Germinal center (tissue), 1 donor: ENCODE measurements around the gene RASA4B.
"Not testable (repeated sequence)": the region's sequence is repeated elsewhere in the genome, so short reads cannot be mapped to it uniquely, and the experiment has no call there.

Source experiments
- DNase-seq: peaks from one replicate; pipeline ENCODE4 v3.0.0; 2012; ENCODE audit warnings: mixed read lengths, low spot score

Gene RASA4B

DNA sequence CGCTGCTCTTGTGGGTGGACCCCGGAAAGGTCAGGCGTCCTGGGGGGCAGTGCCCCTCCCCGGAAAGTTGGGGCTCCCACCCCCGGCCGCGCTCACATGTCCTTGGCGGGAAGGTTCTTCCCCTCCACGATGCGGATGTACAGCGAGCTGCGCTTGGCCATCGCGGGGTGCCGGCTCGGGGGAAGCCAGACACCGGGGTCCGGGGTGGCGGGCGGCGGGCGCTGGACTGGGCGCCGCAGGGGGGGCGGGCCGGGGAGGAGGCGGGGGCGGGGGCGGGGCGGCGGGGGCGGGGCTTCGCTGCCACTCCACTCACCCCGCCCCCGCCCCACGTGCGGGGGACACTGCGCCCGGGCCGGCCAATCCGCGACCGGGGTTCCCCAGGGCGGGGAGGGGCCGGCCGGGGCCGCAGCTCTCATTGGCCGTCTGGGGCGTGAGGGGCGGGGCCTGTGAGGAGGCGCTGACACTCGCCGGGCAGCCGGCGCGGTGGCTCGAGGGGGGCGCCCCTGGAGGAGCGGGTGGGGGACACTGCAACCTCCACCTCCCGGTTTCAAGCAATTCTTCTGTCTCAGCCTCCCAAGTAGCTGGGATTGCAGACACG lies at the start of gene RASA4B:
Gene RASA4B, minus strand, starts transcription at position 228 of the 598 bp plus-strand sequence. Its CDS starts 67 bp downstream, at position 161.
- not testable (repeated sequence) for DNase-seq

- DNase-seq = not testable (repeated sequence)
Measured at GRCh38 chr7:102550808-102551422, 33.3 kb upstream of the RASA4B start, which contains the start of gene SPDYE2. Gene SPDYE2, plus strand, starts transcription at chr7:102551226. Its CDS starts 2,030 bp downstream, at chr7:102553256.

DNA sequence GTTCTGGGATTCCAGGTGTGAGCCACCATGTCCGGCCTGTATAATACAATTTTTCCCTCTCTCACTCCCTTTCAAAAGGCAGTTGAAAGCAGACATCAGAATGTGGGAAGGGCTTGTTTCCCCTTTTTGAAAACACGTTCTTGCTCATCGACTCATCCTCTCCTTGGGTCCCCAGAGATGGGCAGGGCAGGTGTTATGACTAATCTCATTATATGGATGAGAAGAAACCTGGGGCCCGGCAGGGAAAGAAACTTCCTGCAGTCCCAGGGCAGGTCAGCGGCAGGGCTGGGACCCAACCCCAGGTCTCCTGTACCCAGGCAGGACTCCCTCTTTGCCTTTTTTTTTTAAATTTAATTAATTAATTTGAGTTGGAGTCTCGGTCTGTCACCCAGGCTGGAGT lies 28.8 kb upstream of the RASA4B start:
- not testable (repeated sequence) for DNase-seq

- not testable (repeated sequence) for DNase-seq
Measured at GRCh38 chr7:102545288-102545687, 27.7 kb upstream of the RASA4B start.

DNA sequence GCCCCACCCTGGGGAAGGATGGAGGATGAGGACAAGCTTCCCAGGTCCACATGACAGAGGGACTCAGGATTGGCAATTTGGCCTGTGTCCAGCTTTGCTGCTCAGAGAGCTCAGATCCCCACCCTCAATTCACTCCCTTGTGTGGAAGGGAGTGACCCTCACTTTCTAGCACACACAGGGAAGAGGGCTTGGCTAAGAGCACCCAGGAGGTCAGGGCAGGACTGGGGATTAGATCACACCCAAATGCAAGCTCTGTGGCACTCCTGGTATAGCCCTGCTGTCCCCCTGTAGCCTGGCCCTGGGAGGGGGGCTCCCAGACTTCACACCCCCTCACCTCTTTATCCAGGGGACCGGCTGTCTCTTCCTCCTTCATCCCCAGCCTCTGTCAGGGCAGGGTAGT lies 26.8 kb upstream of the RASA4B start:
- DNase-seq = not testable (repeated sequence)

DNA sequence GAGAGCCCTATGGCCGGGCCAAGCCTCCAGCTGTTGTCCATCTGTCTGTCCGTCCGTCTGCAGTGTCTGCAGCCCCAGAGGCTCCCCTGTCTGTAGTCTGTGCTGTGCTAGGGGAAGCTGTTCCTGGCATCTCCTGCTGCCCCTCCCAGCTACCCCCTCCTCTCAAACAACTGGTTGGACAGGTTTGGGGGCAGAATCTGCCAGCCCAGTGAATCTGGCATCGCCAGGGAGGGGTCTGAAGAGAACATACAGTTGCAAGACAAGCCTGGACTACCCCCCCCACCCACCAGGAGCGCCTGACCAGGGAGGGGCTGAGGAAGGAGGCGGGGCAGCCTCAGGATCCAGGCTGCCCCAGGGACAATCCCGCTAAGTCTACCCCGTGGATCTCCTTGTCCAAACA lies 26.0 kb upstream of the RASA4B start, which contains the start of gene UPK3BL2:
Gene UPK3BL2, minus strand, starts transcription at position 101 of the 400 bp plus-strand sequence. Its CDS starts 60 bp downstream, at position 41.
- not testable (repeated sequence) for DNase-seq

DNA sequence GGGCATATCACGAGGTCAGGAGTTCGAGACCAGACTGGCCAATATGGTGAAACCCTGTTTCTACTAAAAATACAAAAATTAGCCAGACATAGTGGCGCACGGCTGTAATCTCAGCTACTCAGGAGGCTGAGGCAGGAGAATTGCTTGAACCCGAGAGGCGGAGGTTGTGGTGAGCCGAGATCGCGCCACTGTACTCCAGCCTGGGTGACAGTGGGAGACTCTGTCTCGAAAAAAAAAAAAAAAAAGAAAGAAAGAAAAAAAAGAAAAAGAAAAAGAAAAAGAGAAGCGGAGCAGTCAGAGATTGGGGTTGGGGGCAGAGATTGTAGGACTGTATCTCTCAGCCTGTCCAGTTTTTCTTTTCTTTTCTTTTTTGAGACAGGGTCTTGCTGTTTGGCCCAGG lies 25.2 kb upstream of the RASA4B start:
- not testable (repeated sequence) for DNase-seq

- DNase-seq = not testable (repeated sequence)
Measured at GRCh38 chr7:102542083-102542482, 24.5 kb upstream of the RASA4B start.

DNA sequence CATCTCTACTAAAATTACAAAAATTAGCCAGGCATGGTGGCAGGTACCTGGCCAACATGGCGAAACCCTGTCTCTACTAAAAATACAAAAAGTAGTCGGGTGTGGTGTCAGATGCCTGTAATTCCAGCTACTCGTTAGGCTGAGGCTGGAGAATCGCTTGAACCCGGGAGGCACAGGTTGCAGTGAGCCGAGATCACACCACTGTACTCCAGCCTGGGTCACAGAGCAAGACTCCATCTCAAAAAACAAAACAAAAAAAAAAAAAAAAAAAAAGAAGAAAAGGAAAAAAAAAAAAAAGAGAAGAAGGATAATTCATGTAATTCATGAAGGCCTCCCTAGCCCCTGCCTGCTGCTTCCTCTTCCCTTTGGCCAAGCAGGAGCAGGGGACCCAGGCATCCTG lies 23.0 kb upstream of the RASA4B start:
- DNase-seq = not testable (repeated sequence)

- not testable (repeated sequence) for DNase-seq
Measured at GRCh38 chr7:102535062-102535615, 17.6 kb upstream of the RASA4B start.

GRCh38 chr7:102532127-102532526 lies 14.6 kb upstream of the RASA4B start:
- not testable (repeated sequence) for DNase-seq

GRCh38 chr7:102531583-102531982 lies 14.0 kb upstream of the RASA4B start:
- not testable (repeated sequence) for DNase-seq

DNA sequence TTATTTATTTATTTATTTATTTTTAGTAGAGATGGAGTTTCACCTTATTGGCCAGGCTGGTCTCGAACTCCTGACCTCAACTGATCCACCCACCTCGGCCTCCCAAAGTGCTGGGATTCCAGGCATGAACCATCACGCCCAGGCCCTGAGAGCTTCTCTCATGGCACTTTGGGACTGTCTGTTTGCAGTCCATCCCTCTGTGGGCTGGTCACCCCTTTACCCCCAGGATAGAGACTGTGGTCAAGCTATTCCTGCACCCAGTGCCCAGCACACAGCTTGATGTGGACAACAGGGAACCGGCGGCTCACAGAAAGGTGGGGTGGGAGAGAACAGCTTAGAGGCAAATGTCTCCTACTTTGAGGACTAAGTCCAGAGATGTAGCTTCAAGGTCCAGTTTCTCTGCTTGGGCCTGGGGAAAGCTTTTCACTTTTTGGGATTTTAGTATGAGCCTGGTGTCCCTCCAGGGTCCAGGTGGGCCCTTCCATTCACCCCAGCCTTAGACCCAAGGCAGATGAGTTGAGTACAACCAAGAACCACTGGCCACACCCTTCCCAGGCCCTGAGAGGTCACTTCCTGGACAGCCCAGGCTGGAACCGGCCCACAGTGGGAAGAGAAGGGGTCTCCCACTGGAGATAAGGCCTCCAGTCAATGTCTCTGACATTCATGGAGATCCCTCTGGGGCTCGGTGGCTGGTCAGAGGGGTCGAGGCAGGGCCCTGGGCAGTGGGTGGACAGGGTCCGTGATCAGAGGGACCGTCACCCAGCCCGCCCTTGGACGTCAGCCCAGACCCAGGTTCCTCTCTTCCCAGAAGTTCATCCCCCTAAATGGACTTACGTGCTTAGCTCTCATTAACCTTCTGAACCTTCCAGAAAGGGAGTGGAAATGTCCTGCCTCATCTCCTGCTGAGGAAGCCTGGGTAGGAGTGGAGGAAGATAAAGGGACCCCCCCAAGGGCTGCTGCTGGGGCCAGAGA lies 10.5 kb upstream of the RASA4B start:
- DNase-seq = not testable (repeated sequence)

DNA sequence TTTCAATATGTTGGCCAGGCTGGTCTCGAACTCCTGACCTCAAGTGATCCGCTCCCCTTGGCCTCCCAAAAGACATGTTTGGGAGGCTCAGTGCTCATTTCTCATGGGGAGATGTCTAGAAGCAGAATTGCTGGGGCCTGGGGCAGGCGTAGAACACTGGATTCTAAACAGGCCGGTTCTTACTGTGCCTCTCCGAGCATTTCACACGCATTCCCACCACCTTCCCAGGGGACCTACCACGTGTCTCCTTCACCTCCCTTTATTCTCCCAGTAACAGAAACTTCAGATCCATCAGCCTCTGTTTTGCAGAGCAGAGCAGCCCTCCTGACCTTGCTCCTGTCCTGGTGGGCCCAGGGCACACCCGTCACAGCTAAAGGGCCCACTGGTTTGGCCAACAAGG lies 9.6 kb upstream of the RASA4B start:
- DNase-seq = not testable (repeated sequence)

- DNase-seq = not testable (repeated sequence)
Measured at GRCh38 chr7:102524803-102525202, 7.2 kb upstream of the RASA4B start.

GRCh38 chr7:102520797-102521196 lies 3.2 kb upstream of the RASA4B start:
- DNase-seq = not testable (repeated sequence)

GRCh38 chr7:102516951-102517350 lies 626 bp downstream of the RASA4B start:
- not testable (repeated sequence) for DNase-seq

DNA sequence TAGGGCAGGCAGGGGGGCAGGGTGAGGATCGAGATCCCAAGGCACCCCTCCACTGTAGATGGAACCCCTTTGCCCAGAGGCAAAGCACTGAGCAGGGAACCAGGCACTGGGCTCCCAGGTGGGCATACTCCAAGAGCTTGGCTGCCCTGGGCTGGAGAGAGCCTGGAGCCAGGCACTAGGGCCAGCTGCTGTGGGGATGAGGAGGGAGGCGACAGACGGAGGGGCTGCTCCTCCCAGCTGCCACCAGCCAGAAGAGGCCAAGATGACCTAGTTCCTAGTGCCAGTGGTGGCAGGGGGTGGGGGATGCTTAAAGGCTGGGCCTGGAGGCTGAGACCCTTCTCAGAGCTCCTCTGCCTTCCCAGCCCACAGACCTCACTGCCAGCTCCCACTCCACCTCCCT lies 1.7 kb downstream of the RASA4B start:
- not testable (repeated sequence) for DNase-seq

GRCh38 chr7:102514881-102515721 lies 2.5 kb downstream of the RASA4B start:
- not testable (repeated sequence) for DNase-seq

DNA sequence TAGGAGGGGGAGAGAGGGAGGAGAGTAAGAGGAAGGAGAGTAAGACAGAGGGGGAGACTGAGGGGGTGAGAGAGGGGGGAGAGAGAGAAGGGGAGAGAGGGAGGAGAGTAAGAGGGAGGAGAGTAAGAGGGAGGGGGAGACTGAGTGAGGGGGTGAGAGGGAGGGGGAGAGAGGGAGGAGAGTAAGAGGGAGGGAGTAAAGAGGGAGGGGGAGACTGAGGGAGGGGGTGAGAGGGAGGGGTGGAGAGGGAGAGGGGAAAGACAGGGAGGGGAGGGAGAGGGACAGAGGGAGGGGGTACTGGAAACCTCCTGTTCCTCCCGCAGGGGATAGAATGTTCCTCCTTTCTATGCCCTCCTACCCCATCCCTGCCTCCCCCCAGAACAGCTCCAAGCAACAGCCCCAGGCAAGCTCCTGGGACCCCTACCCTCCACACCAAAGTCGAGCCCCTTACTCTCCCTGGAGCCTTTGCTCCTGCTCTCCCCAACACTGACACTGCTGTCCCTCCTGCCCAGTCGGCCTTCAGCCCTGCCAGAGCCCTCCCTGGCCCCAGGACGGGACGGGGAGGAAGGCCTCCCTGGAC lies 4.8 kb downstream of the RASA4B start:
- not testable (repeated sequence) for DNase-seq
